ENCODE data around the gene MRPS15. TPM values are rescaled to one million over a fixed set of nuclear protein-coding genes. Genes with fewer than 3 reads are reported as not detected.

Gene MRPS15
- total and polyA plus RNA-seq, 4 donors: 30.7 to 248 (median 94.2) TPM

DNA sequence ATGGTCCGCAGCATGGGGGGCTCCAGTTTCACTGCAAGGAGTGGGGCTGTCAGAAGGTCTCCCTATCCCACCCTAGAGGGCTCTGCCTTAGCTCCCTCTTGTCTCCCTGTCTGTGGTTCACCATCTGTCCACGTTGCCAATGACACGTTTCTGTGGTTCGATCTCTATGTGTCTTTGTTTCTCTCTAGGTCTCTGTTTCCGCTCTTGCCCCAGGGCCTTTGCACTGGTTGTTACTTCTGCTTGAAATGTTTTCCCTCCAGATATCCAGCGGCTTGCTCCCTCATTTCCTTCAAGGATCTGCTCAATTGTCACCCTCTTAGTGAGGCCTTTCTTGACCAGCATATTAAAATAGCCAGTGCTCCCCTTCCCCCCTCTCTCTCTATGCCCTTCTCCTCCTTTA is 8.5 kb upstream of the MRPS15 start:
- ATAC-seq (ENCODE audit: insufficient read depth, low FRiP score) (no peak), DNase-seq (no peak)
- no peak overlapping the region for H3K4me3 ChIP-seq
- WGBS, 2 donors: 90 to 92% methylated on average over 6 of the region's 6 CpGs
- H3K36me3 ChIP-seq (ENCODE audit: control insufficient read depth in 4 of 4, insufficient read depth in 4 of 4, low read length in 4 of 4): peaks cover 0 to 4% (median 0%) of the 10 kb centered on the region in 4 donors
- H3K4me1 ChIP-seq (ENCODE audit: control insufficient read depth in 5 of 5, insufficient read depth in 5 of 5, low read length in 5 of 5): peaks cover 0 to under 1% (median 0%) of the 10 kb centered on the region in 5 donors
- no peak overlapping the region for H3K9ac ChIP-seq (ENCODE audit: insufficient read depth in 1 of 2, low read length in 2 of 2)
- TF ChIP-seq, protein P1, sequence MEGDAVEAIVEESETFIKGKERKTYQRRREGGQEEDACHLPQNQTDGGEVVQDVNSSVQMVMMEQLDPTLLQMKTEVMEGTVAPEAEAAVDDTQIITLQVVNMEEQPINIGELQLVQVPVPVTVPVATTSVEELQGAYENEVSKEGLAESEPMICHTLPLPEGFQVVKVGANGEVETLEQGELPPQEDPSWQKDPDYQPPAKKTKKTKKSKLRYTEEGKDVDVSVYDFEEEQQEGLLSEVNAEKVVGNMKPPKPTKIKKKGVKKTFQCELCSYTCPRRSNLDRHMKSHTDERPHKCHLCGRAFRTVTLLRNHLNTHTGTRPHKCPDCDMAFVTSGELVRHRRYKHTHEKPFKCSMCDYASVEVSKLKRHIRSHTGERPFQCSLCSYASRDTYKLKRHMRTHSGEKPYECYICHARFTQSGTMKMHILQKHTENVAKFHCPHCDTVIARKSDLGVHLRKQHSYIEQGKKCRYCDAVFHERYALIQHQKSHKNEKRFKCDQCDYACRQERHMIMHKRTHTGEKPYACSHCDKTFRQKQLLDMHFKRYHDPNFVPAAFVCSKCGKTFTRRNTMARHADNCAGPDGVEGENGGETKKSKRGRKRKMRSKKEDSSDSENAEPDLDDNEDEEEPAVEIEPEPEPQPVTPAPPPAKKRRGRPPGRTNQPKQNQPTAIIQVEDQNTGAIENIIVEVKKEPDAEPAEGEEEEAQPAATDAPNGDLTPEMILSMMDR (IDR thresholded peaks at IDR 0.05; ENCODE audit: control extremely low read depth, extremely low read depth): no peak
- H3K27me3 ChIP-seq (ENCODE audit: control insufficient read depth in 3 of 3, insufficient read depth in 3 of 3, low read length in 2 of 3): no peaks in the 10 kb centered on the region
- no peak overlapping the region for H3K27ac ChIP-seq (ENCODE audit: low read depth in 1 of 2, low read length in 1 of 2)
- no peaks in the 10 kb centered on the region for H3K9me3 ChIP-seq (ENCODE audit: control insufficient read depth in 4 of 4, insufficient read depth in 3 of 4, low read length in 3 of 4)

DNA sequence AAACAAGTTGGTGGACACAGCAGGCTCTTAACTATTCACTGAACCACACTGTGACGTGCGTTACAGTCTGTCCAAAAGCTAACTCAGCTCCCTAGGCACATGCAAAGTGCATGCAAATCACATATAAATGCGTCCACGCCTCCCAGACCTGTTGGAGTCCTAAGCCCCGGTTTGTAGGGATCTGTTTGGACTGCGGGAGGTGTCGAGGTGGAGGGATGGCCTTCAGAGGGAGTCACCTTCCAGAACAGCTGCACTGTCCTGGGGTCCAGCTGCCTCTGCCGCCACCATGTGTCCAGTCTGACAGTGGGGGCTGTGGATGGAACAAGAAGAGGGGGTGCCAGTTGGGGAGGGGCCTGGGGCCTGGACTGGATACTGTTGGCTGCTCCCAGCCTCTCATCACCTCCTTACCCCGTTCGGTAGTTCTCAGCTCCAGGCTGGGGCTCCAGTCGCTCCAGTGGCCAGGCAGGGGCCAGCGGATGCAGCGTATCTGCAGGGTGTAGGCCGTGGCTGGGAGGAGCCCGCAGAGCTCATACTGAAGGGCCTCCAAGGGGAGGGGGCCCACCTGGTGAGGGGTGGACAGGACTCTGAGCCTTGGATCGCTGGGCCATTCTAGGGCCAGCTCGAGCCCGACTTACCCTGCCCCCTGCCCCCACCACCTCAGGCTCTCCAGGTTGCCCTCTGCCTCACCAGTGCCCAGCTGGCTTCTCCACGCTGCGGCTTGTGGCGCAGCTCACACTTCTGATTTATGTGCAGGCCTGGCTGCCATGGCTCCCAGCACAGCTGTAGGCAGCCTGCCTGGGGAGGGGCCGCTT is 7.9 kb upstream of the MRPS15 start:
- TF ChIP-seq, protein P1 (IDR thresholded peaks at IDR 0.05; ENCODE audit: control extremely low read depth, extremely low read depth): no peak
- DNase-seq (no peak), ATAC-seq (ENCODE audit: insufficient read depth, low FRiP score) (no peak)
- no peaks in the 10 kb centered on the region for H3K27me3 ChIP-seq (ENCODE audit: control insufficient read depth in 3 of 3, insufficient read depth in 3 of 3, low read length in 2 of 3)
- H3K9ac ChIP-seq (ENCODE audit: insufficient read depth in 1 of 2, low read length in 2 of 2): no peak overlapping the region
- no peak overlapping the region for H3K27ac ChIP-seq (ENCODE audit: low read depth in 1 of 2, low read length in 1 of 2)
- H3K9me3 ChIP-seq (ENCODE audit: control insufficient read depth in 4 of 4, insufficient read depth in 3 of 4, low read length in 3 of 4): no peaks in the 10 kb centered on the region
- 76 to 86% methylated on average over 22 of the region's 22 CpGs for WGBS, 2 donors
- peaks cover 0 to 1% (median 0%) of the 10 kb centered on the region in 5 donors for H3K4me1 ChIP-seq (ENCODE audit: control insufficient read depth in 5 of 5, insufficient read depth in 5 of 5, low read length in 5 of 5)
- no peak overlapping the region for H3K4me3 ChIP-seq
- H3K36me3 ChIP-seq (ENCODE audit: control insufficient read depth in 4 of 4, insufficient read depth in 4 of 4, low read length in 4 of 4): peaks cover 0 to 4% (median 0%) of the 10 kb centered on the region in 4 donors

DNA sequence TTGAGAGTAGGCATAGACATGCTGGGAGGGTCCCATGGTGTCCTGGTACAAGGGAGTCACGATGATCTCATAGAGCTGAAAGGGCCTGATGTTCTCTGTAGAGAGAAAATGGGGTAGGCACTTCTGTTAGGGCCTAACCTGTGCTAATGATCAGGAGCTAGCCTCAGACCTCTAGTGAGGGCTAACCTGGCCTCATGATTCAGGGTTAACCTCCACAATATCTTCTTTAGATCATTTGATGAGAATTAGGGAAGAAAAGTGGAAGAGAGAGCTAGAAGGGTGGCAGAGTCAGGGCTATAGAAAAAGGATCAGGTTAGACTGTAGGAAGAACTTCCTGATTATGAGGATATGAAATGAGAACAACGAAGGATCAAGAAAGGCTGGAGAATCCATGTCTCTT is 5.0 kb upstream of the MRPS15 start:
- ATAC-seq (ENCODE audit: insufficient read depth, low FRiP score): no peak
- no peaks in the 10 kb centered on the region for H3K9me3 ChIP-seq (ENCODE audit: control insufficient read depth in 4 of 4, insufficient read depth in 3 of 4, low read length in 3 of 4)
- TF ChIP-seq, protein P1 (IDR thresholded peaks at IDR 0.05; ENCODE audit: control extremely low read depth, extremely low read depth): no peak
- H3K9ac ChIP-seq (ENCODE audit: insufficient read depth in 1 of 2, low read length in 2 of 2): no peak overlapping the region
- H3K4me3 ChIP-seq: no peak overlapping the region
- no peak overlapping the region for H3K27ac ChIP-seq (ENCODE audit: low read depth in 1 of 2, low read length in 1 of 2)
- peaks cover 0 to 6% (median 0%) of the 10 kb centered on the region in 5 donors for H3K4me1 ChIP-seq (ENCODE audit: control insufficient read depth in 5 of 5, insufficient read depth in 5 of 5, low read length in 5 of 5)
- 85 to 88% methylated on average over 2 of the region's 2 CpGs for WGBS, 2 donors
- H3K27me3 ChIP-seq (ENCODE audit: control insufficient read depth in 3 of 3, insufficient read depth in 3 of 3, low read length in 2 of 3): no peaks in the 10 kb centered on the region
- no peaks in the 10 kb centered on the region for H3K36me3 ChIP-seq (ENCODE audit: control insufficient read depth in 4 of 4, insufficient read depth in 4 of 4, low read length in 4 of 4)
- DNase-seq: no peak

All from lung (tissue), 12 donors.